ENCODE measurements around the gene SLIT3.

DNA sequence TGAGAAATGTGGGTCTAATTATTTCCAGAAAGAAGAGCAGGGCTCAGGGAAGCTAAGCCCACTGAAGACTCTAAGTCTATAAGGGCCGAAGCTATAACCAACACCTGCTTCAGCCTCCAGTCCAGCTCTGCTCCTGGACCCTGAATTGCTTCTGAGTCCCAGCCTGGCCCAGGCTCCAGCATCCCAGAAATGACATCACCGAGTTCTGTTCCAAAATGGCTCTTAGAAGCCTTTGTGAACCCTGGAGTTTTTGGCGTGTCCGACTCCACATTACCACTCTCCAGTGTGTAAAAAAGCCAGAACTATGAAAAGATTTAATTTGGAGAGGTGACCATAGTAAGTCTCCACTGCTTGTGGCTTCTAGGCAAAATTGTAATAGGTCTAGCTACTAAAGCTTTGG, 289.9 kb downstream of the SLIT3 start:
- no peak for TF ChIP-seq POLR2A (IDR thresholded peaks at IDR 0.05)
- TF ChIP-seq, protein P1, sequence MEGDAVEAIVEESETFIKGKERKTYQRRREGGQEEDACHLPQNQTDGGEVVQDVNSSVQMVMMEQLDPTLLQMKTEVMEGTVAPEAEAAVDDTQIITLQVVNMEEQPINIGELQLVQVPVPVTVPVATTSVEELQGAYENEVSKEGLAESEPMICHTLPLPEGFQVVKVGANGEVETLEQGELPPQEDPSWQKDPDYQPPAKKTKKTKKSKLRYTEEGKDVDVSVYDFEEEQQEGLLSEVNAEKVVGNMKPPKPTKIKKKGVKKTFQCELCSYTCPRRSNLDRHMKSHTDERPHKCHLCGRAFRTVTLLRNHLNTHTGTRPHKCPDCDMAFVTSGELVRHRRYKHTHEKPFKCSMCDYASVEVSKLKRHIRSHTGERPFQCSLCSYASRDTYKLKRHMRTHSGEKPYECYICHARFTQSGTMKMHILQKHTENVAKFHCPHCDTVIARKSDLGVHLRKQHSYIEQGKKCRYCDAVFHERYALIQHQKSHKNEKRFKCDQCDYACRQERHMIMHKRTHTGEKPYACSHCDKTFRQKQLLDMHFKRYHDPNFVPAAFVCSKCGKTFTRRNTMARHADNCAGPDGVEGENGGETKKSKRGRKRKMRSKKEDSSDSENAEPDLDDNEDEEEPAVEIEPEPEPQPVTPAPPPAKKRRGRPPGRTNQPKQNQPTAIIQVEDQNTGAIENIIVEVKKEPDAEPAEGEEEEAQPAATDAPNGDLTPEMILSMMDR (IDR thresholded peaks at IDR 0.05) = no peak
